GM21528 (cell line): Measurements from ENCODE around the gene ZKSCAN3.
A peak's percentile ranks its signal among the peaks of the same experiment; 100 is the strongest.
"Not testable (repeated sequence)": the region's sequence is repeated elsewhere in the genome, so short reads cannot be mapped to it uniquely, and the experiment has no call there.

Source experiments
- ATAC-seq: cut with Tn5 transposase; IDR thresholded peaks from one replicate; pipeline ENCODE4 v1.9.1; 2021; ENCODE audit warnings: mild to moderate bottlenecking, moderate library complexity; ENCODE audit not compliant: unreplicated experiment, low FRiP score

Gene ZKSCAN3

DNA sequence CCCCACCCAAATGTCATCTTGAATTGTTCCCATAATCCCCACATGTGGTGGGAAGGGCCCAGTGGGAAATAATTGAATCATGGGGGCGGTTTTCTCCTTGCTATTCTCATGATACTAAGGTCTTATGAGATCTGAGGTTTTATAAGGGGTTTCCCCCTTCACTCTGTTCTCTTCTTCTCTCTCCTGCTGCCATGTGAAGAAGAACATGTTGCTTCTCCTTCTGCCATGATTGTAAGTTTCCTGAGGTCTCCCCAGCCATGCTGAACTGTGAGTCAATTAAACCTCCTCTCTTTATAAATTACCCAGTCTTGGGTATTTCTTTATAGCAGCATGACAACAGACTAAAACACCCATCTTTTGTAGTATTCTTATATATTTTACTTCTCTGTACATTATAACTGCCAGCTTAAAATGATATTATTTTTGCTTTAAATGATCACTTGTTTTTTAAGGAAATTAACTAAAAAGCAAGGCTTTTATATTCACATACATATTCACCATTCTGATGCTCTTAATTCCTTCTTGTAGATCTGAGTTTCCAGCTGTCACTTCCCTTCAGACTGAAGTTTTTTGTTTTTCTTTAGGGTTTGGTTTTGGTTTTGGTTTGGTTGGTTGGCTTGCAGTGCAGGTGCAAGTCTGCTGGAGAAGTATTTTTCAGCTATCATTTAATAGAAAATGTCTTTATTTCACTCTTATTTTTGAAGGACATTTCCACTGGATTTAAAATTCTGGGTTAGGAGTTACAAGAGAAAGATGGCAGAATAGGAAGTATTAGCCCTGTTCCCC lies 9.2 kb upstream of the ZKSCAN3 start:
- no peak for ATAC-seq

DNA sequence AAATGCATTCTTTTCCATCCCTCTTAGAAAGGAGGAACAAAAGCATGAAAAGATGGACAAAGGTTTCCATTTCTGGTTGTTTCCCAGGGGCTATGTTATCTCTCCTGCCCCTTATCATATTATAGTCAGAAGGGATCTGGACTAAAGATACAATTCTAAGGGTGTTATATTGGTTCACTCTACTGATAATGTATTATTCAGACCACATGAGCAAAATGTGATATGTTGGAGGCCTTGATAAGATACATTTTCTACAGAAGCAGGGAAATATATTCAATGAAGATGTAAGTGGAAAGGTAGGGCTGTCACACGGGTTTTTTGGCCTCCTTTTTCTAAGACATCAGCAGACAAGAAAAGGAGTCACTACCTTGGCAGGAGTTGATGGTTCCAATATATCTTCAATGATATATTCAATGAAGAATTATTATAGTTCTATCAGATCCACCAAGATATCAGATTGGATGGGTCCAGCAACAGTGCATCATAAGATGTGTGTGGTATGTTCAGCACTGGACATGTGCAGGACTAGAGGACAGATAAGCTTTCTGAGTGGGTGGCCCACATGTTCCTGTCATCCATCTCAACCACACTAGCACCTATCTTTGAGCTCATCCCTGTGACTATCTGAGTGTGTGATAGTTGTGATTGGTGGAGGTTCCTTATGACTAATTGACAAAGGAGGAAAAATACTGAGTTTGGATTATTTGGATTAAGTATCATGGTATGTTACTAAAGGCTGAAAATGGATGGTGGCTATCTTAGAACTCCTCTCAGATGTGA lies 5.7 kb upstream of the ZKSCAN3 start:
- ATAC-seq: no peak

DNA sequence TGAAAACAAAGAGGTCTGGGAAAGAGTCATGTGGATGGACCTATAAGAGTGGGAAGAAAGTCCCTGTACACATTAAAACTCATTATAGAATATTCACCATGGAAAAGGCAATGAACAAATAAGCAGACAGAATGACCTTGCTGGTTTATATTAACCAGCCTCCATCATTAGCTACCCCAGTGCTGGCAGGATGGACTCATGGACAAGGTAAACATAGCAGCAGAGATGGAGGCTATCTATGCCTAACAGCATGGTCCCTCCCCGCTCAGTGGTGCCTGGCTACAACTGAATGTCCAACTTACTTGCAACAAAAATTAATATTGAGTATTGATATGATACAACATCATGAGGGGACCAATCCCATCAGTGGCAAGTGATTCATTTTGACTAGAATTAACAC lies 4.5 kb upstream of the ZKSCAN3 start:
- ATAC-seq: no peak

DNA sequence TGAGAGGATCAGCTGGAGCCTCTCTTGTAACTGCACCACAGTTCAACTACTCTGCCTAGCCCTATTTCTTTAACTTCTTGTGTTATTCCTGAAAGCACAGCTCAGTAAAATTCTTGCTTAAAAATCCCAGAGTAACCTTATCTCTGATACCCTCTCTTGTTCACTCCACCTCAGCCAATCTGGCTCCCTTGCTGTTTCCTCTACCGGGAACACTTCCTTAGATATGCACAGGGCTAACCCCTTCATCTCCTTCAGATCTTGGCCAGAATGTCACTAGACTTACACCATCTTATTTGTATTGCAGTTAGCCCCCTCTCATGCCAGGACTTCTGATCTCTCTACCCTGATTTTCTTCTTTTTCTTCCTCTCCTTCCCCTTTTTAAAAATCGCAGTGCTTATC lies 2.6 kb upstream of the ZKSCAN3 start:
- ATAC-seq: no peak

DNA sequence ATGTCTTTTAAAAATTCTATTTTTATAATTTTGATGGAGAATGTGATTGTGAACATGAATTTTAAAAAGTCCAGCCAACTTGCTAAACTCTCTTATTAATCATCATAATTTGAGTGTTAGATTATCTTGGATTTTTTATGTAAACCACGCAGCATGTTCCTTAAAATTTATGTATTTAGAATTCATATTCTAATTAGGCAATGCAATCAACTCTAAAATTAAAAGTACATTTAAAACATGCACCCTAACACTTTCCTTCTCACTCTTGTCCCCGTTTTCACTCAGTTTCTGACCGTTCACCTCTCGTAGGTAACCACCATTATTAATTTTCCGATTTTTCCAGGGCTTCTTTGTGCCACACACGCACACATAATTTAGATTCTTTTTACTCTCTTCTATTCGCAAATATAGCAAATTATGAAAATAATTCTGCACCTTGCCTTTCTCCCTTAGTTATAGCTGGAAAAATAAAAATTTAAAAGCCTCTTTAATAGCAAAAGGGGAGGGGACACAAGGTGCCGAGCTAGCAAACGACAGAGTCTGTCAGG lies 329 bp upstream of the ZKSCAN3 start:
- ATAC-seq: no peak

DNA sequence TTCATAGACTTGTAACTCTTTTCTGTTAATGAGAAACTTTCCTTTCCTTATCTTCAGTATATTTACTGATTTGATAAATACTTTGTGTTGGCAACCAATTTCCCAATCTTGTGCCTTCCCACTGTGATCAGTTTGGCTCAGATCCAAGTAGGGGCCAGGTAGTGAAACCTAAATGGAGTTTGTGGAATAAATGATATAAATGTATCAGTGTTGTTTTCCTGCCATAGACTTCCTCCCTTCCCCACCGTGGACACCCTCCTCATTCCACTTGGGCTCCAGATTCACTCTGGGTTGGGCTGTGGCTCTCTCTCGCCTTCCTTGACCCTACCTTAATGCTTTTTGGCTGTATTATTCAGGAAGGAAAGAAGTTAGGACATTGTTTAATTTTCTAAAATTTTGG lies 1.3 kb downstream of the ZKSCAN3 start:
- ATAC-seq: no peak

DNA sequence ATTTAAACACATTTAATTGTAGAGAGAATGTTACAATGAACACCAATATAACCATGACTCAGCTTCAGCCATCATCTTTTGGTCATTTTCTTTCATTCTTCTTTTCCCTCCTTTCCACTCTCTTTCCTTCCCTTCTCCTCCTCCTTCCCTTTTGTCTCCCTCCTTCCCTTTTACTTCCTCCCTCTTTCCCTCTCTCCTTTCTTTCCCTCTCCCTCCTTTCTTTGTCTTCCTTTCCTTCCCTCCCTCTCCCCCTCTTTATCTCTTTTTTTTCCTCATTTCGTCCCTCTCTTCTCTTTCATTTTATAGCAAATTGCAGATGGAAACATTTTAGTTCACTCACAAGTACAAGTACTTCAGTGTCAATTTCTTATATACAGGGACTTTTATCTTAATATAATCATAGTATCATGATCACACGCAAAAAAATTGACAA lies 1.8 kb downstream of the ZKSCAN3 start:
- no peak for ATAC-seq

DNA sequence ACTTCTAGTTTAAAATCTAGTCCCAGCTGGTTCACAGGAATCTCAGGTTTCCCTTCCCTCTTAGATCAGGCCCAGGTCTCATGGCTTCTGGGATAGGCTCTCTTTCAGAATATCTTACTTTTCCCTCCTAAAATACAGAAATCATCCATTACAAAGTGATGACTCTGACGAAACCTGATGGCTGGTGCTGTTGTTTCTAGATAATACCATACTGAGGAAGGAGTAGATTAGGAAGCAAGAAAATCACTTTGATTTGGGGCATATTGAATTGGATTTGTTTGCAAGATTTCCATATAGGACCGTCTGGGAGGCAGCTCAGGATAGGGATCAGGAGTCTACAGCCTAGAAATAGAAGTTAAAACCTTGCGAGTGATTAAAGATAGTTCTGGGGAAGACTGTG lies 3.6 kb downstream of the ZKSCAN3 start:
- no peak for ATAC-seq

DNA sequence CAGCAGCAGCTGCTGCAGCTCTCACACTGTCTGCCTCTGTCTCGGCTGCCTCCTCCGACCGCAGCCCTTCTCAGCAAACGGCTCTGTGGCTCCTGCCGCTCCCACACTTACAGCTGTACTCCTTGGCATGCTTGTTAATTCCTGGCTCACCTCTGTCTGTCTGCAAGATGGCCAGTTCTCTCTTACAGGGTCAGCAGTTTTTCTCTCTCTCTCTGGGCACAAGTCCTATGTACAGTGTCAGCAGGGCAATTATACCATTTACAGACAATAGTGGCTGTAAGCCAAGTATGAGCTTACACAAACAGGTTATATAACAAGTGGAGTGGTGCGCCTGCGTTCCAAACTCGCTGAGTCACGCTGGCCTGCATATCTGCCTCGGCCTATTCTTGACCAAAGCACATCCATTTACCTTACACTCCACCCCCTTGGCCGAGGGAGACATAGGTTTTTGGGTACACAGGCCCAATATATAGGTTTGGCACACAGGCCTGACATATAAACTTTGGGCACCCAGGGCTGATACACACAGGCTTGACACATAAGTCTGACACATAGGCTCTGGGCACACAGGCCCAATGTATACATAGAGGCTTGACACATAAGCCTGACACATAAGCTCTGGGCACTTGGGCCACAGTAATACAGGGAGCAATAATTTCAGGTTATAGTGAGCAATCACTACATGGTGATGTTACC lies 4.4 kb downstream of the ZKSCAN3 start:
- no peak for ATAC-seq

DNA sequence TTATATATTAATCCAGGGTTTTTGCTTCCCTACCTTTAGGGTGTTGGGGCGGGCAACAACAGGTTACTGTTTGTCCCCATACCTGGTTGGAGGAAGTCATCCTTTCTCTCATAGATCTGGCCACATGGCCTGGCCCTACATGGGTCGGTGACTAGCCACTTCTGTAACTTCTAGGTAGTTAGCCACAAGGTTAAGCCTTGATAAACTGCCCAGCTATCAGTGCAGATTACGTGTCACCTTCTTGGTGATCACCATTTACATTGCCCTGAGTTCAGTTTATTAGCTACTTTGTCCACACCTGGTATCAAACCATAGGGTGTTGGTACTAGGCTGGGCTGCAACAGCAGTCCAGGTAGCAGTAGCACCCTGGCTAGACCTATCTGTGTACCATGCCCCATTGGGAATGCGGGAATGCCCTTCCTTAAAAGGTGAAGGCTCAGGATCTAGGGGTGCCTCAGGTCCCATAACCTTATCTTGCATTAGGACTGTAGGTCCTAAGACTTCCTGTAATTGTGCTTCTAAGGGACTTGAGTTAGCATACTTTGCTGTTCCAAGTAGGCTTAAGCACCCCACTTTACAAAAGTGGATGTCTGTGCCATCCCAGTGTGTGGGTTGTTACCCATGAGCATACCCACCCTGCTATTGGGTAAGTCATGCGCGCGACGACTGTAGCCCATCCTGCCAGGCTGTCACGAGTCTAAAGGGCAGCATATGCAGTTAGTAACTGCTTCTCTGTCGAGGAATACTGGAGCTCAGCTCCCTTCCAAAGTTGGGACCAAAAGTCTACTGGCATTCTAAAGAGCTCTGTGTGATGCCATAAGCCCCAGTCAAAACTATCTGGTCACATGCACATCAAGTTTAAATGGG lies 5.2 kb downstream of the ZKSCAN3 start:
- no peak for ATAC-seq

DNA sequence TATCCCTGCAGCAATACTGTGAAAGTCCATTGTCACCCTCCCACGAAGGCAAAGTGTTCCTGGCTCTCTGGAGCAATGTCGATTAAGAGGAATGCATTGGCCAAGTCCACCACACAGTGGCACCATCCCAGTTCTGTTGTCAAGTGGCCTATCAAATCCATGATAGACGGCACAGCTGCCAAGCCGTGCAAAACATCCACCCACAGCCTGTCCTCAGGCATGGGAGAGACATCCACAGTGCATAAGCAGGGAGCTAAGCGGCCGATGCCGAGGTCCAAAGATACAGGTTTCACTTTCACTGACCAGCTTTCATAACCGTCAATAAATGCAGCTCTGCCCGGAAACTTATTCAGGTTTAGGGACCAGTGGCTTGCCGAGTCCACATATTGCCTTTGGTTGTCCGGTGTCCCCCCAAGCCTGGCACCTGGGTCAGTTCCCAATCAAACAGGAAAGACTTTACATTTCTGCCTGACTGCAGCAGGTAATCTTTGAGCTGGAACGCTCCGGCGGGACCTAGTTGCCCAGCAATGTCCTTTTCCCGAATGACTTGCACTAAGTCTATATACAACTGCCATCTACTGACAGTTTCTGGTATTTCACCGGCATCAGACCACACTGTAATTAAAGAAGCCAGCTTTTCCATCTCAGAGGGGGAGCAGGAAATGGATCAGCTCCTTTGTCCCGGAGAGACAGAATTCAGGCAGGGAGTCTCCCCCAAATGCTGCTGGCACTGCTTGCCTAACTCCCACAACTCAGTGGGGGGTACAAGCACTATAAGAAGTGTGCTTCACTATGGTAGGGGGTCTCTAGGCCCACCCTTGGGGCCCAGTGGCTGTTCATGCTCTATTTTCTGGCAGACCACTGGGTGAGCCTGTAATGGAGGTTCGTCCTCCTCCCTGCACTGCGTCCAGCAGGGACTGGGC lies 6.3 kb downstream of the ZKSCAN3 start:
- ATAC-seq: peak; percentile 67

DNA sequence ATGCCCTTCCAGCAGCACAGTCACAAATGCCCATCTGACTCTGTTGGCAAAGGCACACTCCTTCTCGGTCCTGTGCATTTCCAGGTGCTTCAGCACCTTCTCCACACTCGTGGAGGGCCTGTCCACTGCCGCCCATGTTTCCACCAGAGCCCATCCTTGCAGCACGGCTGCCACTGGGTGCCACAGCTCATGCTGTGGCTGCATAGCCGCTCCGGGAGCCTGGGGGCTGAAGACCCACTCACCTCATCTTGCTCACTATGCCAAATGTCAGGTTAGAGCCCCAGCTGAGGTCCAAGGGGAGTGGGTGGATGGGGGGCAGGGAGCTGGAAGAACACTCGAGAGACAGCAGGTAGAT lies 6.9 kb downstream of the ZKSCAN3 start:
- ATAC-seq: no peak

DNA sequence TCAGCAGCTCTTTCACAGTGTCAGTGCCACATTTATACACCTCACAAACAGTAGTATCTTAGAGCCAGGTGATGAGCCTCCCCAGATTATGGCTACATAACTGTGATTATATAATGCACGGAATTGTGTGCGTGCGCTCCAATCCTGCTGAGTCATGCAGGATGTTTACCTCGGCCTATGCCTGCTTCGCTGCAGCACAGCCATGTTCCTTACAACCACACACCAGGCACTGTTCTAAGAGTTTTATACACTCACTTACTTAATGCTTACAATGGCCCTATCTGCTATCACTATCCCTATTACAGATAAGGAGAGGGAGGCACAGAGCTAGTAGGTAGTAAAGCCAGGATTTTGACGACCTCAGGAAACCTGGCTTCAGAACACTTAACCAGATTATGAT lies 7.3 kb downstream of the ZKSCAN3 start:
- no peak for ATAC-seq

DNA sequence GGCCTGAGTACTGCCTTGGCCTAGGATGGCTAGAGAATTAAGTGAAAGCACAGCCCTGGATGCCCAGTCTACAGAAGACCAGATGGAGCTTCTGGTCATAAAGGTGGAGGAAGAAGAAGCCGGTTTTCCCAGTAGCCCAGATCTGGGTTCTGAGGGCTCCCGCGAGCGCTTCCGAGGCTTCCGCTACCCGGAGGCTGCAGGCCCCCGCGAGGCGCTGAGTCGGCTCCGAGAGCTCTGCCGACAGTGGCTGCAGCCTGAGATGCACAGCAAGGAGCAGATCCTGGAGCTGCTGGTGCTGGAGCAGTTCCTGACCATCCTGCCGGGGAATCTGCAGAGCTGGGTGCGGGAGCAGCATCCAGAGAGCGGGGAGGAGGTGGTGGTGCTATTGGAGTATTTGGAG lies 9.8 kb downstream of the ZKSCAN3 start:
- not testable (repeated sequence) for ATAC-seq

DNA sequence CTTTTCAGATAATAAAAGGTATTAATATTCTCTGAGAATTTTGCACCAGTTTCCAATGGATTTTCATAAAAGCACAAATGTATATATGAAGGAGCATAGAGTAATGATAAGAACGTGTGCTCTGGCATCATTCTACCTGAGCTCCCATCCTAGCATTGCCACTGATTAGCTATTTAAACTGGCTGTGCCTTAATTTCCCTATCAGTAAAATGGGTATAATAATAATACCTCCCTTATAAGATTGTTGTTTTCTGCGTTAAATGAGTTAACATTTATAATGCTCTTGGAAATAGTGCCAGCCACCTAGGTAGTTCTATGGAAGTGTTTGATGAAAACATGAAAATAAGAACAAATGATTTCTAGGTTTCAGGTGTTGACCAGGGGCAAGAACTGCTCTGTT lies 11.2 kb downstream of the ZKSCAN3 start:
- no peak for ATAC-seq

DNA sequence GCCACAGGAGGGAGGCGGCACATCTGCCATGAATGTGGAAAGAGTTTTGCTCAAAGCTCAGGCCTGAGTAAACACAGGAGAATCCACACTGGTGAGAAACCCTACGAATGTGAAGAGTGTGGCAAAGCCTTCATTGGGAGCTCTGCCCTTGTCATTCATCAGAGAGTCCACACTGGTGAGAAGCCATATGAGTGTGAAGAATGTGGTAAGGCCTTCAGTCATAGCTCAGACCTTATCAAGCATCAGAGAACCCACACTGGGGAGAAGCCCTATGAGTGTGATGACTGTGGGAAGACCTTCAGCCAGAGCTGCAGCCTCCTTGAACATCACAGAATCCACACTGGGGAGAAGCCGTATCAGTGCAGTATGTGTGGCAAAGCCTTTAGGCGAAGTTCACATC lies 15.8 kb downstream of the ZKSCAN3 start:
- ATAC-seq: not testable (repeated sequence)

DNA sequence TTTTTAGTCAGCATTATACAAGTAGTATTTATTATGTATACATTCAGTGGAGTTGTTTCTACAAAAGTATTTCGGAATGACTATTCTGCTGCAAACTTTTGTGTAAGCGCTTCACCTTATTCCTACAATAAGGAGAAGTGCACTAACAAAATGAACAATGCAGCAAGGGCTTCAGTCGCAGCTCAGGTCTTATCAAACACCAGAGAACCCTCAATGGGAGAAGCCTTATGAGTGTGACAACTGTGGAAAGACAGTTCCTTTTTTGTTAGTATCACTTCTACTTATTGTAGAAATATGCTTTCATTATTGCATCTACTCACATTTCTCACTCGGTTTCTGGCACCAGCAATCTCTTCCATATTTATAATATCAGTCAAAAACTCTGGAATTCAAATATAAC lies 18.8 kb downstream of the ZKSCAN3 start:
- no peak for ATAC-seq

DNA sequence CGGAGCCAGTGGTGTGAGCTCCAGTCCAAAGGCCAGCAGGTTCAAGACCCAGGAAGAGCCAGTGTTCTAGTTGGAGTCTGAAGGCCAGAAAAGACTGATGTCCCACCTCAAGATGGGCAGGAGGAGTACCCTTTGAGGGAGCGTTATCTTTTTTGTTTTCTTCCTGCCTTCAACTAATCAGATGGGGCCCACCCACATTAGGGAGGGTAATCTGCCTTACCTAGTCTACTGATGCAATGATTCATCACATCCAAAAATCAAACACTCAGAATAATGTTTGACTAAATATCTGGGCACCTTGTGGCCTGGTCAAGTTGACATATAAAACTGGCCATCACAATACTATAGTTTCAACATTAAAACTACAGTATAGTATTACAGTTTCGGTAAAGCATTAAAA lies 19.7 kb downstream of the ZKSCAN3 start:
- no peak for ATAC-seq

DNA sequence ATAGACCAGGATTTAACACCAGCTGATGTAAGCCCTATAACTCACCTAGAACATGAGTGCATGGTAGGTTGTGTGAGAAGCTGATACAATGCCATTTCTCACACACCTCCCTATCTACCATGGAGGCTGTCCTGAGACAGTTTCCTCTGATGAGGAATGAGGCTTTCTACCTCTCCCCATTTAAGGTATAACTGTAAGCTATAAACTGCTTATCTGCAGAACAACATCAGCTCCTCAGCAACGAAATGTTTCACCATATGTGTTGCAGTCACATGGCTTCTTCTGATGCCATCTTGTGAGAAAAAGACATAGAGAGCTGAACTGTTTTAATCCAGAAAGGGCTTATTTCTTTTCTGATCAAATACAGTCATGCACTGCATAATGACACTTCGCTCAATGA lies 20.7 kb downstream of the ZKSCAN3 start:
- ATAC-seq: no peak
